IMR-90 (cell line): Measurements from ENCODE around the gene NT5DC2. TPM values are rescaled to one million over a fixed set of nuclear protein-coding genes. Genes with fewer than 3 reads are reported as not detected.

Source experiments
- ATAC-seq: fragments of 200-7000 bp; cut with Tn5 transposase; 2 replicates; pipeline ENCODE4 v1.9.1; 2020; ENCODE audit warnings: low read depth, mild to moderate bottlenecking, moderate library complexity
- BruUV-seq: library from RNA; stranded (reverse); fragments of 400-500 nt; replicated peaks from 2 replicates; lab custom pipeline; 2021; lab: Mats Ljungman, UMichigan
- CTCF ChIA-PET: fragments of 300-600 bp; formaldehyde crosslinking; extraction: SDS; loops from one replicate; lab custom pipeline; 2021; ENCODE audit warnings: antibody characterized with exemption; lab: Yijun Ruan, JAX
- POLR2A ChIA-PET: fragments of 300-600 bp; sonication (Branson Sonifier 250); formaldehyde crosslinking; loops from one replicate; lab custom pipeline; 2022; ENCODE audit warnings: antibody characterized with exemption; ENCODE audit not compliant: unreplicated experiment; lab: Charles Lee
- DNase-seq: peaks from one replicate; pipeline ENCODE4 v3.0.0; 2013
- H2AFZ ChIP-seq: replicated peaks from 2 replicates; pipeline ENCODE3; 2013; ENCODE audit warnings: low read length, mild to moderate bottlenecking; ENCODE audit not compliant: poor library complexity
- H2AK5ac ChIP-seq: 2 replicates; pipeline ENCODE4 v1.6.1; 2013; ENCODE audit warnings: low read depth, low read length, inconsistent platforms
- H2AK9ac ChIP-seq: replicated peaks from 2 replicates; pipeline ENCODE3; 2013; ENCODE audit warnings: mild to moderate bottlenecking, low read depth, low read length, moderate library complexity; ENCODE audit not compliant: poor library complexity
- H2BK120ac ChIP-seq: 2 replicates; pipeline ENCODE4 v1.6.1; 2013; ENCODE audit warnings: low read depth, low read length, inconsistent platforms
- H2BK15ac ChIP-seq: 3 replicates; pipeline ENCODE4 v1.6.1; 2013; ENCODE audit warnings: low read depth, low read length, inconsistent platforms
- H2BK20ac ChIP-seq: 2 replicates; pipeline ENCODE4 v1.6.1; 2013; ENCODE audit warnings: low read depth, mild to moderate bottlenecking, inconsistent platforms, low read length, moderate library complexity
- H2BK5ac ChIP-seq: 2 replicates; pipeline ENCODE4 v1.6.1; 2013; ENCODE audit warnings: mild to moderate bottlenecking, low read depth, low read length, inconsistent platforms; ENCODE audit not compliant: poor library complexity, severe bottlenecking
- H3K14ac ChIP-seq: replicated peaks from 2 replicates; pipeline ENCODE4 v1.6.1; 2013; ENCODE audit warnings: low read depth, low read length, inconsistent platforms
- H3K18ac ChIP-seq: 2 replicates; pipeline ENCODE4 v1.6.1; 2013; ENCODE audit warnings: low read depth, low read length, control low read depth
- H3K23ac ChIP-seq: 2 replicates; pipeline ENCODE4 v1.6.1; 2013; ENCODE audit warnings: low read depth, low read length, inconsistent platforms
- H3K27ac ChIP-seq: 2 replicates; pipeline ENCODE4 v1.5.1; 2013; ENCODE audit warnings: mild to moderate bottlenecking, control low read depth, low read length; ENCODE audit not compliant: insufficient read depth
- H3K27me3 ChIP-seq: 2 replicates; pipeline ENCODE4 v1.6.1; 2013; ENCODE audit warnings: low read length; ENCODE audit not compliant: control insufficient read depth, insufficient read depth
- H3K36me3 ChIP-seq: 2 replicates; pipeline ENCODE4 v1.6.1; 2013; ENCODE audit warnings: low read length, mixed read lengths; ENCODE audit not compliant: control insufficient read depth, insufficient read depth
- H3K4ac ChIP-seq: 2 replicates; pipeline ENCODE4 v1.6.1; 2013; ENCODE audit warnings: low read depth, low read length, inconsistent platforms
- H3K4me1 ChIP-seq: 2 replicates; pipeline ENCODE4 v1.6.1; 2013; ENCODE audit warnings: low read length, mixed read lengths; ENCODE audit not compliant: control insufficient read depth, insufficient read depth
- H3K4me2 ChIP-seq: 2 replicates; pipeline ENCODE4 v1.6.1; 2013; ENCODE audit warnings: low read depth, mild to moderate bottlenecking, control low read depth, low read length, moderate library complexity
- H3K4me3 ChIP-seq: 2 replicates; pipeline ENCODE4 v1.5.1; 2013; ENCODE audit warnings: low read depth, mild to moderate bottlenecking, control low read depth, low read length, moderate library complexity; ENCODE audit not compliant: insufficient read depth
- H3K56ac ChIP-seq: 2 replicates; pipeline ENCODE4 v1.6.1; 2013; ENCODE audit warnings: low read length, inconsistent platforms; ENCODE audit not compliant: insufficient read depth; ENCODE audit errors: extremely low read depth
- H3K79me1 ChIP-seq, 2 experiments: 2 replicates each; pipeline ENCODE4 v1.6.1; 2013; ENCODE audit warnings: low read length in 2 of 2, inconsistent platforms in 1 of 2, low read depth in 1 of 2
- H3K9ac ChIP-seq: 2 replicates; pipeline ENCODE4 v1.6.1; 2013; ENCODE audit warnings: low read depth, low read length, control low read depth
- H3K9me1 ChIP-seq: 2 replicates; pipeline ENCODE4 v1.6.1; 2013; ENCODE audit warnings: low read length, inconsistent platforms; ENCODE audit not compliant: insufficient read depth
- H3K9me3 ChIP-seq: 2 replicates; pipeline ENCODE4 v1.6.1; 2013; ENCODE audit warnings: low read length; ENCODE audit not compliant: control insufficient read depth, insufficient read depth
- H4K20me1 ChIP-seq: 2 replicates; pipeline ENCODE4 v1.6.1; 2013; ENCODE audit warnings: low read length, inconsistent platforms; ENCODE audit not compliant: insufficient read depth
- H4K5ac ChIP-seq: 2 replicates; pipeline ENCODE4 v1.6.1; 2013; ENCODE audit warnings: mild to moderate bottlenecking, low read depth, low read length, control low read depth
- H4K8ac ChIP-seq, 2 experiments: 2 replicates each; pipeline ENCODE4 v1.6.1; 2013; ENCODE audit warnings: low read depth in 2 of 2, low read length in 2 of 2, control low read depth in 1 of 2, inconsistent platforms in 1 of 2
- H4K91ac ChIP-seq: 2 replicates; pipeline ENCODE4 v1.6.1; 2013; ENCODE audit warnings: low read depth, low read length, inconsistent platforms; ENCODE audit not compliant: insufficient read depth
- BHLHE40 ChIP-seq: fragments of 150-350 bp; IDR thresholded peaks from 2 replicates; pipeline ENCODE4 v1.6.1; 2016; ENCODE audit warnings: mild to moderate bottlenecking, low read depth, low read length
- CEBPB ChIP-seq: IDR thresholded peaks from 2 replicates; pipeline ENCODE4 v1.6.1; 2012; ENCODE audit warnings: low read depth, low read length, improper control_type of control experiment
- CHD1 ChIP-seq: IDR thresholded peaks from 2 replicates; pipeline ENCODE4 v1.6.1; 2012; ENCODE audit warnings: low read depth, low read length, improper control_type of control experiment
- CTCF ChIP-seq: conservative IDR thresholded peaks from 2 replicates; pipeline ENCODE4 v1.5.1; 2012; ENCODE audit warnings: mild to moderate bottlenecking, low read depth, low read length, improper control_type of control experiment
- ELK1 ChIP-seq: fragments of 150-350 bp; IDR thresholded peaks from 2 replicates; pipeline ENCODE4 v1.6.1; 2016; ENCODE audit warnings: low read depth, mild to moderate bottlenecking, low read length, moderate library complexity, borderline replicate concordance
- FOS ChIP-seq: fragments of 150-350 bp; IDR thresholded peaks from 2 replicates; pipeline ENCODE4 v1.6.1; 2016; ENCODE audit warnings: low read depth, low read length
- MAZ ChIP-seq: IDR thresholded peaks from 2 replicates; pipeline ENCODE4 v1.6.1; 2012; ENCODE audit warnings: low read depth, mild to moderate bottlenecking, low read length, improper control_type of control experiment, moderate library complexity, borderline replicate concordance
- MXI1 ChIP-seq: IDR thresholded peaks from 2 replicates; pipeline ENCODE4 v1.6.1; 2012; ENCODE audit warnings: low read depth, mild to moderate bottlenecking, low read length, moderate library complexity, borderline replicate concordance
- NFE2L2 ChIP-seq: fragments of 150-350 bp; IDR thresholded peaks from 2 replicates; pipeline ENCODE4 v1.6.1; 2016; ENCODE audit warnings: low read depth, mild to moderate bottlenecking, low read length
- SMC3 ChIP-seq: fragments of 150-350 bp; IDR thresholded peaks from 2 replicates; pipeline ENCODE4 v1.6.1; 2016; ENCODE audit warnings: low read depth, mild to moderate bottlenecking, antibody characterized with exemption, low read length, moderate library complexity
- WGBS, 2 experiments: methylation state at CpG; one replicate each; pipeline versions ENCODE4 v1.1.5 to v1.1.7; 2013; ENCODE audit warnings: missing lambda C conversion rate in 2 of 2; ENCODE audit not compliant: insufficient read length in 1 of 2; ENCODE audit errors: extremely low coverage in 2 of 2; 5-methylcytosine and 5-hydroxymethylcytosine counted together
- dilution Hi-C: fragments of 300-500 bp; cut with HindIII; formaldehyde crosslinking; loops from one replicate; pipeline ENCODE4 v1.14.3; 2018; ENCODE audit warnings: low sequenced_read_pairs; ENCODE audit not compliant: unreplicated experiment
- in situ Hi-C: fragments of 300-500 bp; cut with MboI; formaldehyde crosslinking; loops from 3 replicates; pipeline ENCODE4 v1.14.3; 2019; ENCODE audit warnings: low sequenced_read_pairs, inconsistent platforms, mixed read lengths
- intact Hi-C: fragments of 100-400 bp; cut with micrococcal nuclease; formaldehyde crosslinking; loops from 2 replicates; pipeline ENCODE4 v1.10.0; 2022
- polyA plus RNA-seq, 3 experiments: library from polyadenylated mRNA; depleted of rRNA; stranded (reverse); fragments of >200 nt; gene quantifications; 2 replicates each; pipeline ENCODE4 v1.2.3, GENCODE V29; 2012; ENCODE audit warnings: low replicate concordance in 1 of 3
- total RNA-seq: library from RNA; depleted of rRNA; stranded (reverse); fragments of >200 nt; gene quantifications from 2 replicates; pipeline ENCODE4 v1.2.3, GENCODE V29; 2012

NT5DC2 gene
- total and polyA plus RNA-seq, 2 of the 4 experiments (the other 2 are of a cell fraction), result 161 to 200 TPM

- in situ Hi-C loops, result no loop called here
- Histone ChIP-seq H3K14ac (no peak overlapping the region), H2BK15ac (no peak overlapping the region), H2AFZ (no peak overlapping the region), H3K4me2 (no peak overlapping the region), H3K9ac (no peak overlapping the region), H4K20me1 (no peaks in the 10 kb centered on the region; the same call in 1 of the 2 replicates), H3K4me3 (no peak overlapping the region), H3K9me3 (no peaks in the 10 kb centered on the region), H3K27me3 (peaks cover under 1% of the 10 kb centered on the region), H3K18ac (no peak overlapping the region), H2AK5ac (no peak overlapping the region), H4K91ac (no peak overlapping the region), H2BK20ac (no peak overlapping the region), H3K79me1 (no peaks in the 10 kb centered on the region), H3K36me3 (no peaks in the 10 kb centered on the region), H2BK5ac (no peak overlapping the region), H4K8ac (no peak overlapping the region), H3K56ac (no peak overlapping the region), H3K4me1 (peaks cover 3% of the 10 kb centered on the region; the same call in 1 of the 2 replicates), H3K4ac (no peak overlapping the region), H2AK9ac (peak overlapping the region; percentile 16), H3K23ac (no peak overlapping the region), H4K5ac (no peak overlapping the region), H3K27ac (no peak overlapping the region), H3K9me1 (peaks cover 7% of the 10 kb centered on the region; the same call in 1 of the 2 replicates), H2BK120ac (no peak overlapping the region)
- intact Hi-C loops, result no loop called here
- no peak for DNase-seq
- WGBS, 2 experiments, result no CpG with 5 or more reads among the region's 23 CpGs
- TF ChIP-seq CEBPB (no peak), ELK1 (no peak), BHLHE40 (no peak), FOS (no peak), MXI1 (no peak), SMC3 (no peak), NFE2L2 (no peak), CHD1 (no peak), MAZ (no peak), CTCF (no peak)
- dilution Hi-C loops, result no loop called here
- BruUV-seq, result no TSS peak
- ATAC-seq, result no peak
- POLR2A ChIA-PET, result no interaction called here
- CTCF ChIA-PET, result no interaction called here
Observed at GRCh38 chr3:52503788-52504424, 29.8 kb downstream of the NT5DC2 start.
